Activated CD4-positive, alpha-beta T cell treated with anti-CD3 and anti-CD28 coated beads, Interleukin-2, amount 50 U/mL, for 16 hours (primary cell): ENCODE measurements around the gene SPTBN1.

Experiments
- DNase-seq: peaks from one replicate; pipeline ENCODE4 v3.0.0-alpha.2; 2020

SPTBN1 gene

DNA sequence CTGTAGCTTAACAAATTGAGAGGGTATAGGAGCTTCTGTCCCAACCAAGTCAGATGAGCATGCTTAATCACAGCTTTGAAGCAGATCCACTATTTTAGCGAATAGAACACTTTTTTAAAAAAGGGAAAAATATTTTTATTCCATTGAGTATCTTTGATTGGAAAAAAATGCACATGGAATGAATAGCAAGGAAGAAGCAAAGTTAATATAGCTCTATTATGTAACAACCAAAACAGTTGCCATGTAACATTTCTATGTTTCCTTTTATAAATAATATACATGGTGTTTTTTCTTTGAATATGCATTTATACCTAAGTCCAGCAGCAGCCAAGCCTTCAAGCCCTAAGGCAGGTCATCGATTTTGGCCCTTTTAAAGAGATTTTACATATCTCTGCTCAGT is 21.4 kb upstream of the SPTBN1 start:
- DNase-seq = no peak

GRCh38 chr2:54435325-54436226 is 20.6 kb upstream of the SPTBN1 start:
- DNase-seq = no peak

DNA sequence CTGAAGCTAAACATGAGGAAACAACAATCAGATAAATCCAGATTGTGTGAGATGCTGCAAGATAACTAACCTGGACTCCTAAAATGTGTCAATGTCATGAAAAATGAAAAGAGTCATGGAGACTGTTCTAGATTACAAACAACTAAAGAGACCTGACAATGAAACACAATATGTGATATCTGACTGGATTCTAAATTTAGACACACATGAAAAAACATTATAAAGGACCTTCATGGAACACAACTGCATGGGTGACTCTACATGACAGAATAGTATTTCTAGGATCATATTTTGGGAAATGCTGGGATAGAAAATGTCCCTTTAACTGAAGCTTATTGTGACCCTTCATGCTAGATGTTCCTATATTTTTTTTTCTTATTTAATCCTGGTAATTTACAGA is 18.5 kb upstream of the SPTBN1 start:
- no peak for DNase-seq

DNA sequence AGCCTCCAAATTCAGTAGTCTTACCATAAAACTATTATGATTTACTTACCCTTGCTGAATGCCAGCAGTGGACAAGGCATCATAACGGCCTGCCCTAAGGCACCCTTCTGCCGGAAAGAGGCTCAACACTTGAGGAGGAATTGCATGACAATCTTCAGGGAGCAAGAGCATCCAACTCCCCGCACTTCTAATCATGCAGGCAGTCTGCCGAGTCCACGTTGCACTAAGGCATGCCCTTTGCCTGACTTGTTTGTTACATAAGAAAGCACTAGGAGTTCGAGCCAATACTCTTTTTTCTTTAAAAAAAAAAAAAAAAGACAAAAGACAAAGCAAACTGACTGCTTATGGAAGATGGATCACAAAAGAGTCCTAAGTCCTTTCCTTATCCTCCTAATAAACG is 17.9 kb upstream of the SPTBN1 start:
- no peak for DNase-seq

DNA sequence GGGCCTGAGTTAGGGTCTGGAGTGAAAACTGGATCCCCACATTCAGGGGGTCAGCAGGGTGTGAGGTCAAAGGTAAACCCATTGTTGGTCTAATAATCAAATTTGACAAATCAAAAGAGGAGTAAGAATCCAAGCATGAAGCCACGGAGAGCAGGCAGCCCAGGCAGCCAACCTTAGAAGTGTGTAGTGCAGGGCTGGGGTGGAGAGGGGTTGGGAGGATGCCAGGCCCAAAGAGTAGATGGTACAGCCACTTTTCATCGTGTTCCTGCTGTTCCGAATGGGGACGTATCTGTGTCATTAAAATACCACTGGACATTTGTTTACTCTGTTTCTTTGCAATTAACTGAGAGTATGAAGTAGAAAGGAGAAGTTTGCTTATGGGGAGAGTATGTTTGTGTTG is 16.5 kb upstream of the SPTBN1 start:
- DNase-seq = no peak

DNA sequence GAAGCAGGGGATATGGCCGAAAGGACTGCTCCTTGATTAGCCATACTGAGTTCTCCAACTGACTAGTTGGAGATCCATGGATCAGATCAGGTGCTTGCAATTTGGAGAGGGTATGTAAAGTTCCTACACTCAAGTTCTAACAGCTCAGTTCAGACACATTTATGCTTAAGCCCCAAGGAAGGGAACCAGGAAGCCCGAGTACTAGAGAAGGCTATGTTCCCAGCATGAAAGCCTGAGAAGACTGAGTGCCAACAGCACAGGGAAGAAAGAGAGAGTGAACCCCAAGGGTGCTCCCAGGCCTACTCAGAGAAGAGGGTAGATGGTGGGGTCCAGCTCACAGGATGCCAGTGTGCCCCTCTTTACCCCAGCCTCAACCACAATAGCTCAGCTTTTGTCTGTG is 16.1 kb upstream of the SPTBN1 start:
- no peak for DNase-seq

- no peak for DNase-seq
Observed at GRCh38 chr2:54444503-54444902, 11.6 kb upstream of the SPTBN1 start.

DNA sequence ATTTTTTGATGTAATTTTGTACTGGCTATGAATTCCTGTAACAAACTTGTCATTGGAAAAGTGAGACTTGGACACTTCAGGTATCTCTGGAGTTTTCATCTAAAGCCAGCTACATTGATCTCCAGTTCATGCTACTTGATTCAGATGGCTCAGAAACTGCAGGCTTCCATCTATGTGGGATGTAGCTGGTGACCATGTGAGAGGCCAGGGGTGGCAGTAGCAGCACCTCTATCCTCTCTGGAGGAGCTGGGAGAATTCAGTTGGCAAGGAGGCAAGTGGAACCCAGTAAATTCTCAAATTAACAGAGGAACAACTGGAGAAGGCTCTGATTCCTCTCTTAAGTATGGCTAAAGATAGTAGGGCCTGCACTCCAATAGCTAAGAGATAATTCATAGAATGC is 10.0 kb upstream of the SPTBN1 start:
- no peak for DNase-seq

DNA sequence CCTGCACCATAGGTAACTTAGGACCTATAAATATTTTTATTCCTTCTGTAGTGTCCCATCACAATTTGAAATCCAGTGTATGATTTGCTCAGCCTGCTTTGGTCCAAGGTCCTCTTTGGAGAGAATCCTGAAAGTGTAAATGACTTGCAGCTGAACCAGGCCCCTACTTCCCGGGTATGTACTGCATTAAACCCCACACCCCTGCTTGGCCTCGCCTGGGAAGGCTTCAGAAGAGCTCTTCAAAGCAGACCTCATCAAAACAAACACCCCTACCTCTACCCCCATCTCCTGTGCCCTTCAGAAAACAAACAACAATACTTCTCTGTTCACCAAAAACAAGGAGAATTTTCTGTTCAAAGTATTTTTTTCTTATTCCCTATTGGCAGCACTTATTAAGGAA is 9.5 kb upstream of the SPTBN1 start:
- DNase-seq = no peak

- no peak for DNase-seq
Observed at GRCh38 chr2:54454548-54455130, 1.5 kb upstream of the SPTBN1 start.

- DNase-seq = no peak
Observed at GRCh38 chr2:54455131-54455562, 980 bp upstream of the SPTBN1 start.

- no peak for DNase-seq
Observed at GRCh38 chr2:54456362-54456611, 160 bp downstream of the SPTBN1 start.

DNA sequence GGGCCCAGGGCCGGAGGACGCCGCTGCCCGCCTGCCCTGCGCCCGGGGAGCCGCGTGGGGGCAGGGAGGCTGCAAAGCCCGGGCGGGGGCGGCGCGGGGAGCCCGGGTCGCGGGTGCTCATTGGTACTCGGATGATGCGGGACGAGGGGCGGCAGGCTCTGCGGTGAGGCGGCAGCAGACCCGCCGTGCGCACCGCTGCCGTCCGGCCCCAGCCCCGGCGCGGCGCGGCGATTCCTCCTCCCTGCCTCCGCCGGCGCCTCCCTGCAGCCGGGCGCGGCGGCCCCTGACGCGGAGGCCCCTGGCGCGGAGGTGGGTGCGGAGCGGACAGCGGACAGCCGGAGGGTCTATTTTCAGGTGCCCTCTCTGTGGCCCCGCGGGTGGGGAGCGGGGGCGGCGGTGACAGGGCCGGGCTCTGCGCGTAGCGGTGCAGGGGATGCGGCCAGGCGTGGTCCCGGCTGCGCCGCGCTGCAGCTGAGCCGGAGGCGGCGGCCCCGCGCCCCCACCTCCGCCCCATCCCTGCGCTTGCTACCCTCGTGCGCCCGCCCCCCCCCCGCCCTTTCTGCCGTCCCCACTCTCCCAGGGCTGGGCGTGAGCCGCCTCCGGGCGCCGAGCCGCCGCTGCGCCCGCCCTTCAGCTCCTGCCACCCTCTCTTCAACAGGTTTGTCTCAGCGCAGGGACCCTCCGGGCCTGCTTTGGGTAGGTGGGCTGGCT is 640 bp downstream of the SPTBN1 start:
- no peak for DNase-seq

DNA sequence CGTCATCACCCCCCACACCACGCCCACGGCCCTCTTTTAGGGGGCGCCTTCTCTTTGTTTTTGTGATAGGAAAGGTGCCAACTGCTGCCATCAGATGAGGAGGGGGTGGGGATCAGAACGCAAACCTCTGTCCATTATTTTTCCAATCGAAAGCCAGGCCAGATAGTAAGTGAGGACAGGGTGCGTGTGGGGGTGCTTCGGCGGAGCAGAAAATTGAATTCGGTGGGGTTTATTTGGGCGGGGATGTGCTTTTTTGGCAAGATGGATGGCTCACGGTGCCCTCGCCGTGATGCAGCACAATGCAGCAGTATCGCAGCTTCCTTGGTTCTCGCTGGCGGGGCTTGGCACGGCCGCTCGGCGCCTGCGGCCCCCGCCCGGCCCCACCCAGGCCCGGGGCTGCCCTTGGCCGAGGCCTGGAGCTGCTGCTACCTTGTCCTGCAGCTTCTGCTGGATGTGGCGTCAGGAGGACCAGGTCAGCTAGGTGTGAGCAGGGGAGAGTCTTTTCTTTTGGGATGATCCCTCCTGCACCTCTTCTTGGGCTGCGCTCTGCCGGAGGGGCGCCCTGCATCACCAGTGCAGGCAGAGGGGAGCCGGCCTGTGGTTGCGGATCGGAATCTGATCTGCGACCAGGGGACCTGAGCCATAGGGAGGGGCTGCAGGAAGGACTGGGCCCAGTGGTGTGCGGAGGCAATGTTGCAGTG is 1.3 kb downstream of the SPTBN1 start:
- DNase-seq = peak; percentile 16

DNA sequence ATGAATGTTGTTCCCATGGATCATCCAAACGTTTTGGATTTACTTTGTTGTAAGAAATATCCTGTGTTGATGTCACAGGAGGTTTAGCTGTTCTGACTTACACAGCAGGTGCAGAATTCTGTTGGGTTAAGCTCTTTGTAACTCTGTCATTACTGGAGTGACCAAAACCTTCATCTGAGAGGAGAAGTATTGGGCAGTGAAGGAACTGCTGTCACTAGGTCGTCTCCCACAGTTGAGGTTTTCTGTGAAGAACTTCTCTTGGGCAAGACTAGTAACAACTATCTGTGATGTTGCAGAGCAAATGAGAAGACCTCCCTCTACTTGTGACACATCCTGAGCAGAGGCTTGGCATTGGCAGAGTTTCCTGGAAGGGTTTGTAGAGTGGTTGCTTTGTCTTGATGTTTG is 2.9 kb downstream of the SPTBN1 start:
- DNase-seq = no peak

- no peak for DNase-seq
Observed at GRCh38 chr2:54461261-54461660, 5.1 kb downstream of the SPTBN1 start.

DNA sequence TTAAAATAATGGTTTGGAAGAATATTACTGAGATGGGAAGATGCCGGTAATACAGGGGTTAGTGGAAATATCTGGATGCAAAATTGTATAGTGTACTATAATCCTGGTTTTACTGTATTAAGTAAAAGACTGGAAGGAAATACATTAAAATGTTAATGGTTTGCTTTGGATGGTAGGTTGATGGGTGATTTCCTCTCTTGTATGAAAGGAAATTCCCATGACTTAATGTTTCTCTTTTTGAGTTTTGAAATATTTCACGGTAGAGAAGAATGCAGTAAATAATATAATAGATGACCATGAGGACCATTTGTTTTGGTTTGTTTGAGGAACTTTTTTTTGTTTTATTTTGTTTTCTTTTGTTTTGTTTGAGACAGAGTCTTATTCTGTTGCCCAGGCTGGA is 8.2 kb downstream of the SPTBN1 start:
- DNase-seq = no peak

DNA sequence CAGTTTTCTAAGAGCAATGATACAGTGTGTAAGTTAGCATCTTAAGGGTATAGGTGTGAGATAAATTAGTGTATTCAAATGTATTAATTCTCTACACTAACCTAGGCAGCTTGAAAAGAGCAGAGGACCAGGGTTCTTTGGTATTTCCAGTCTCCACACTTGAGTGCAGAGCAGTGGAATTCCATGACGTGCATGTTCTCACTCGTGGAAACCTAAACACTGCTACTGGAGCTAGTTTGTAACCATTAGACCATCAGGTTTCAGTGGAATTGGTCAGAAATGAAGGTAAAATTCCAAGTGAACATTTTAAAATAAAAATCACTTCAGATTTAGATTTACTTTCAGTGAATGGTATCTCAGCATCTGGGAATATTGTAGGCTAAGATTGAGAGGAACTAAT is 9.0 kb downstream of the SPTBN1 start:
- DNase-seq = no peak

GRCh38 chr2:54466870-54467269 is 10.7 kb downstream of the SPTBN1 start:
- no peak for DNase-seq

DNA sequence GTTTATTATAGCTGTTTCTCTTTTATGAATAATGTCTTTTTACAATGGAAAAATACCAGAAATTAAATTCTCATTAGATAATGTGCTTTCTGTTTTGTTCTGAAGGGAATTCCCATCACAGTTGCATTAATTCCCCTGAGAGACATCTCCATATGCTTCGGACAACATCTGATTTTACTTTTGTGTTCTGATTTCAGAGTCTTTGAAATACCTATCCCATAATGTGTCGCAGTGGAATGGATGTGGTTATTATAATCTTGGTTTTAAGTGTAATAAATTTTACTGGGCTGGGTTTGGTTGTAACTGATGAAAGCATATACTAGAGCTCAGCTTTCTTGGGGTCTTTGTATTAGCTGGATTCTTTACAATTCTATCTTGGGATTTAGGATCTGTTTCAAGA is 12.5 kb downstream of the SPTBN1 start:
- no peak for DNase-seq

GRCh38 chr2:54469484-54470053 is 13.4 kb downstream of the SPTBN1 start:
- DNase-seq = no peak

DNA sequence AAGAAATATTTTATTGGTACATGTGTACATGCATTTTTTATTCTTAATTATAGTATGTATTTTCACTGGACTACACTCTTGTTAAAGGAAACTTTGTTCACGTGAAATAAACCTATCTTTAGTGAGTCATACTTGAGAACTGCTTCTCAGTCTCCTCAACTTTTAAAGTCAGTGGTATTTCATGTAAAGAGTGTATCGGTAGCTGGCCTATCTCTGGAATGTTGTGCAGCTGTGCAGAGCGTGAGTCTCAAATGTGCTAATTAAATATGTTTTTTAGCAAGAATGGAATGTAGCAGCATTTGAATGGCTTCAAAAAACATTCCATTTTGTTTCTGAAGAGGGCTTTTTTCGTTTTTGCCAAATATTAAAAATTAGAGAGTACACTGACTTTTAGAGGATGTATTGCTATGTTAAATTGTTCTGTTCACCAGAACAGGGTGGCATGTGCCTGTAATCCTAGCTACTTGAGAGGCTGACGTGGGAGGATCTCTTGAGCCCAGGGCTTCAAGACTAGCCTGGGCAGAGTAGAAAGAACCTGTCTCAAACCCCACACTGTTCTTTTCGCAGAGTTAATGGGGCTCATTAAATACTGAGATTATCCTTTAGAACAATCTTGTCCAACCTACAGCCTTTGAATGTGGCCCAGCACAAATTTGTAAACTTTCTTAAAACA is 14.3 kb downstream of the SPTBN1 start:
- no peak for DNase-seq

- DNase-seq = no peak
Observed at GRCh38 chr2:54471221-54471711, 15.1 kb downstream of the SPTBN1 start.
